Calu3 (cell line): ENCODE data around the gene NKX2-8. TPM values are rescaled to one million over a fixed set of nuclear protein-coding genes. Genes with fewer than 3 reads are reported as not detected.
A peak's percentile ranks its signal among the peaks of the same experiment; 100 is the strongest.

Experiments
- BruUV-seq: library from RNA; stranded (reverse); fragments of 400-500 nt; replicated peaks from 2 replicates; lab custom pipeline; 2021; lab: Mats Ljungman, UMichigan
- CTCF ChIA-PET: fragments of 300-600 bp; sonication (Branson Sonifier 250); formaldehyde crosslinking; loops from one replicate; lab custom pipeline; 2022; ENCODE audit warnings: antibody characterized with exemption; lab: Charles Lee
- DNase-seq: peaks from one replicate; pipeline ENCODE4 v3.0.0; 2022
- H3K27ac Mint-ChIP-seq: one replicate; pipeline ENCODE4 v1.8.0; 2022; ENCODE audit warnings: mixed read lengths; ENCODE audit not compliant: unreplicated experiment
- H3K27me3 Mint-ChIP-seq: one replicate; pipeline ENCODE4 v1.8.0; 2022; ENCODE audit warnings: mixed read lengths; ENCODE audit not compliant: unreplicated experiment
- H3K36me3 Mint-ChIP-seq: one replicate; pipeline ENCODE4 v1.8.0; 2022; ENCODE audit warnings: mild to moderate bottlenecking, moderate library complexity, mixed read lengths; ENCODE audit not compliant: insufficient read depth, unreplicated experiment
- H3K4me1 Mint-ChIP-seq: one replicate; pipeline ENCODE4 v1.8.0; 2022; ENCODE audit warnings: mild to moderate bottlenecking, low read depth, mixed read lengths; ENCODE audit not compliant: unreplicated experiment
- H3K4me3 Mint-ChIP-seq: one replicate; pipeline ENCODE4 v1.8.0; 2022; ENCODE audit warnings: mild to moderate bottlenecking, low read depth, moderate library complexity, mixed read lengths; ENCODE audit not compliant: unreplicated experiment
- H3K9me3 Mint-ChIP-seq: one replicate; pipeline ENCODE4 v1.8.0; 2022; ENCODE audit warnings: low read depth, mixed read lengths; ENCODE audit not compliant: unreplicated experiment
- CTCF ChIP-seq: fragments of 200-600 bp; IDR thresholded peaks from one replicate; pipeline ENCODE4 v1.8.0; 2022; ENCODE audit warnings: antibody characterized with exemption; ENCODE audit not compliant: unreplicated experiment
- intact Hi-C: fragments of 100-400 bp; cut with micrococcal nuclease; formaldehyde crosslinking; loops from one replicate; pipeline ENCODE4 v1.10.0; 2022; ENCODE audit not compliant: unreplicated experiment
- total RNA-seq: library from RNA; stranded (reverse); gene quantifications from 2 replicates; pipeline ENCODE4 v1.2.3, GENCODE V29; 2022

Gene NKX2-8
- total RNA-seq, 1 experiment from 2014 or later: 1.5 TPM

DNA sequence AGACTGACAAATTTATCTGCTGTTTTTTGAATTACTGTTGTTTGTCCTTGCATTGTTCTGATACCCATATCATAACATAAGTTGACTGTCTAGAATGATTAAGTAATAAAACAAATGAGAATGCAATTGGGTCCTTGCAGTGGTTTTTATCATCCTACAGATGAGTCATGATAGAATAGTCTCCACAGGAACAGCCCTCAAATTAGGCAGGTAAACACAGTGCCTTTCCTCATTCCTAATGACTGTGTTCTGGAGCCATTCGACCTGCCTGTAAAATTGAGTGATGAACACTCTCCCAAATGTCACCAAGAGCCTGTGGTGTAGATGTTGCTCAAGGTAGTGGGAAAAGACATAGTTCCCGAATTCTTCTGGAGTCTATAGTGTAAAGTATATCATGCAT, 12.3 kb downstream of the NKX2-8 start:
- BruUV-seq: no TSS peak
- CTCF ChIA-PET: no interaction called here
- no peaks in the 10 kb centered on the region for H3K36me3 Mint-ChIP-seq
- H3K27me3 Mint-ChIP-seq: peaks cover 19% of the 10 kb centered on the region
- H3K27ac Mint-ChIP-seq: no peak overlapping the region
- DNase-seq: no peak
- TF ChIP-seq CTCF: no peak
- no peaks in the 10 kb centered on the region for H3K9me3 Mint-ChIP-seq
- no peaks in the 10 kb centered on the region for H3K4me1 Mint-ChIP-seq
- intact Hi-C loops: no loop called here
- no peak overlapping the region for H3K4me3 Mint-ChIP-seq

- H3K27me3 Mint-ChIP-seq: peaks cover 26% of the 10 kb centered on the region
- CTCF ChIA-PET: no interaction called here
- TF ChIP-seq CTCF: no peak
- H3K4me1 Mint-ChIP-seq: no peaks in the 10 kb centered on the region
- intact Hi-C loops: loop anchor here (5.0 to 10.0 kb wide), 3 partner anchors 350 to 595 kb away; no protein-coding TSS in a partner anchor
- BruUV-seq: no TSS peak
- peak; percentile 54 for DNase-seq
- no peak overlapping the region for H3K4me3 Mint-ChIP-seq
- H3K36me3 Mint-ChIP-seq: peaks cover 6% of the 10 kb centered on the region
- no peak overlapping the region for H3K27ac Mint-ChIP-seq
- no peaks in the 10 kb centered on the region for H3K9me3 Mint-ChIP-seq
These were observed 25.5 kb downstream of the NKX2-8 start for GRCh38 chr14:36556811-36557433.

- CTCF ChIA-PET: no interaction called here
- no peak for DNase-seq
- H3K4me1 Mint-ChIP-seq: no peaks in the 10 kb centered on the region
- BruUV-seq: no TSS peak
- intact Hi-C loops: loop anchor here (5.0 to 10.0 kb wide), 3 partner anchors 349 to 594 kb away; no protein-coding TSS in a partner anchor
- peaks cover 19% of the 10 kb centered on the region for H3K27me3 Mint-ChIP-seq
- H3K27ac Mint-ChIP-seq: no peak overlapping the region
- TF ChIP-seq CTCF: no peak
- H3K4me3 Mint-ChIP-seq: no peak overlapping the region
- H3K9me3 Mint-ChIP-seq: no peaks in the 10 kb centered on the region
- peaks cover 6% of the 10 kb centered on the region for H3K36me3 Mint-ChIP-seq
These were observed 26.2 kb downstream of the NKX2-8 start for GRCh38 chr14:36555998-36556743.

- Mint-ChIP-seq H3K27ac (no peak overlapping the region), H3K27me3 (no peaks in the 10 kb centered on the region)
- TF ChIP-seq CTCF: peak; percentile 51
These were observed 28.7 kb downstream of the NKX2-8 start for GRCh38 chr14:36553656-36554260.

More at GRCh38 chr14:36553656-36554260, 28.7 kb downstream of the NKX2-8 start:
- CTCF ChIA-PET: interaction anchor here (0.5 to 2.9 kb wide), 22 partner anchors 9 to 1446 kb away, joined by 3 to 53 read pairs (median 6); no protein-coding TSS in a partner anchor
- intact Hi-C loops: loop anchor here (1.0 to 10.0 kb wide), 5 partner anchors 52 to 676 kb away; no protein-coding TSS in a partner anchor
- Mint-ChIP-seq H3K4me1 (no peaks in the 10 kb centered on the region), H3K4me3 (no peak overlapping the region), H3K9me3 (no peaks in the 10 kb centered on the region), H3K36me3 (peaks cover 6% of the 10 kb centered on the region)
- no TSS peak for BruUV-seq
- peak; percentile 32 for DNase-seq
